ENCODE measurements around the gene ATXN2L. TPM values are rescaled to one million over a fixed set of nuclear protein-coding genes. Genes with fewer than 3 reads are reported as not detected.
A peak's percentile ranks its signal among the peaks of the same experiment; 100 is the strongest.

The ATXN2L gene
- total and polyA plus RNA-seq, 2 of the 13 experiments (the other 11 are each of a cell fraction or from before 2014, with no cell fraction given), result 40.8 to 55.1 TPM

GRCh38 chr16:28875134-28876018 is 52.6 kb downstream of the ATXN2L start (continued):
- TF ChIP-seq ZNF839 (CRISPR knock-in tag; IDR thresholded peaks at IDR 0.05; ENCODE audit: borderline replicate concordance) (0 out of 2 replicates have a peak, but pooled peaks have one; percentile 1), STAG1 (CRISPR knock-in tag; IDR thresholded peaks at IDR 0.05) (peak; percentile 26), NRL (CRISPR knock-in tag; IDR thresholded peaks at IDR 0.05; ENCODE audit: borderline replicate concordance) (no peak), ZNF672 (CRISPR knock-in tag; IDR thresholded peaks at IDR 0.05) (no peak), ZNF597 (CRISPR knock-in tag; IDR thresholded peaks at IDR 0.05) (no peak), POLR2A (IDR thresholded peaks at IDR 0.05; ENCODE audit: insufficient read depth in 1 of 2, low read depth in 2 of 2, low read length in 2 of 2) (peak in 1 of 2 experiments; percentile 20; a peak in 1 of 4 replicates), AGO2 (optimal IDR thresholded peaks at IDR 0.05; ENCODE audit: low read depth, low read length) (peak; percentile 84), KAT8 (CRISPR knock-in tag; IDR thresholded peaks at IDR 0.05) (no peak), ZNF510 (CRISPR knock-in tag; IDR thresholded peaks at IDR 0.05; ENCODE audit: low read depth) (no peak)

DNA sequence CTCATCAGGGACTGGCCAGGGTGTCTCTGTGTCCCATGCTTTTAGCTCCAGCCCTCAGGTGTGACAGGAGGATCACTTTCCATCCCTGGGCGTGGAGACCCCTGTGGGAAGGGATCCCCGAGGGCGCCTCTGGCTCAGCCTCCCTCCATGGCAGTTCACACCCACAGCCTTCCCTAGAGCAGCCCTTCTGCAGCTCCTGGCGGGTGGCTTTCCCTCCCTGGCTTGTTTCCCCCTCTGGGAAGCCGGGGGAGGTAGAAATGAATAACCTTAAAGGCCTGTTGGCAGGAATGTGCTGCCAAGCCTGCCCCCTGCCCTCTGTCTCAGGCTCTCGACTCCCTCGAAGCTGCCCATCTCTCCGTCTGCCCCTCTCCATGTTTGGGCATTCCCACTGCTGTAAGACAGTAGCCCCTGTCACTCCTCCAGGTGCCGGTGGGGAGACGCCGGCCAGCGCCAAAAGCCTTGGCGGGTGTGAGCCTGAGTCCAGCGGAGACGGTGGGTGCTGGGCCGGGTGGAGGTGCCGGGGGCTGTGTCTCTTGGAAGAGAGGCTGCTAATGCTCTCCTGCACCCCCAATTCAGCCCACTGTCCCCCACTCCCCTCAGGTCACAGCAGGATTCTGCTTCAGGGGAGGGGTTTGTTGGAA is 53.3 kb downstream of the ATXN2L start:
- no peak for DNase-seq (ENCODE audit: low spot score)
- no peak for ATAC-seq
- H4K20me1 ChIP-seq (ENCODE audit: insufficient read depth, low read length), result no peaks in the 10 kb centered on the region
- no peak for FAIRE-seq
- H3K27me3 ChIP-seq (ENCODE audit: control insufficient read depth in 1 of 2, insufficient read depth in 2 of 2, low read length in 2 of 2), result no peaks in the 10 kb centered on the region
- no peak overlapping the region for H3K27ac ChIP-seq (ENCODE audit: extremely low read length, insufficient read depth, low read length)
- ChIA-PET POLR2A (interaction anchor here (0.8 to 3.2 kb wide), 2 partner anchors 11 to 13 kb away, joined by 3 to 15 read pairs; partner anchors contain the start of gene SH2B1), CTCF (ENCODE audit: low intra/inter-chr PET ratio, low total read pairs) (no interaction called here)
- WGBS (ENCODE audit: low lambda C conversion rate), result 93% methylated on average over 17 of the region's 17 CpGs
- H3K4me1 ChIP-seq (ENCODE audit: insufficient read depth, low read length), result no peaks in the 10 kb centered on the region
- no peaks in the 10 kb centered on the region for H3K9me3 ChIP-seq (ENCODE audit: low read length)
- H3K79me2 ChIP-seq (ENCODE audit: insufficient read depth, low read length), result no peaks in the 10 kb centered on the region
- TF ChIP-seq CENPBD1 (CRISPR knock-in tag; IDR thresholded peaks at IDR 0.05; ENCODE audit: borderline replicate concordance, low read depth) (no peak), ZNF383 (CRISPR knock-in tag; IDR thresholded peaks at IDR 0.05; ENCODE audit: borderline replicate concordance) (no peak), RBM22 (optimal IDR thresholded peaks at IDR 0.05; ENCODE audit: low read length) (no peak), TBL1XR1 (IDR thresholded peaks at IDR 0.05; ENCODE audit: borderline replicate concordance, low read length, partially characterized antibody) (no peak), RBFOX2 (IDR thresholded peaks at IDR 0.05; ENCODE audit: low read depth, low read length) (0 out of 2 replicates have a peak, but pooled peaks have one; percentile 23), AGO2 (optimal IDR thresholded peaks at IDR 0.05; ENCODE audit: low read depth, low read length) (peak; percentile 32)
- intact Hi-C loops (cut with micrococcal nuclease; ENCODE audit: unreplicated experiment) (no loop called here), in situ Hi-C loops (cut with HindIII; ENCODE audit: extremely low pct_ligation_motif_present, low pct_unique_long_range_greater_than_20kb) (no loop called here)
- H3K36me3 ChIP-seq (replicated peaks in 1 of 2; ENCODE audit: control insufficient read depth in 1 of 2, insufficient read depth in 2 of 2, low read length in 2 of 2), result peaks cover 23 to 34% of the 10 kb centered on the region in 2 experiments; a peak in 4 of 5 replicates
- no peak overlapping the region for H3K4me2 ChIP-seq (ENCODE audit: low read depth, low read length)
- H2AFZ ChIP-seq (ENCODE audit: low read length), result no peak overlapping the region
- no peak overlapping the region for H3K9ac ChIP-seq (ENCODE audit: insufficient read depth, low read depth, low read length)
- no peak overlapping the region for H3K4me3 ChIP-seq (replicated peaks in 1 of 3; ENCODE audit: insufficient read depth in 1 of 3, low read depth in 2 of 3, low read length in 3 of 3)
- BruUV-seq (replicated peaks), result no TSS peak
